Neural progenitor cell (in vitro differentiated cells): ENCODE measurements around the gene ALPK1. TPM values are rescaled to one million over a fixed set of nuclear protein-coding genes. Genes with fewer than 3 reads are reported as not detected.

ENCODE experiments used
- DNase-seq: peaks from one replicate; pipeline ENCODE4 v3.0.0-alpha.2; 2016; ENCODE audit warnings: low spot score
- H2AFZ ChIP-seq: fragments of 200-600 bp; sonication (generic); replicated peaks from 2 replicates; pipeline ENCODE4 v1.6.1; 2016; ENCODE audit warnings: antibody characterized with exemption
- H3F3A ChIP-seq: fragments of 200-600 bp; sonication (generic); 2 replicates; pipeline ENCODE4 v1.6.1; 2016; ENCODE audit warnings: antibody characterized with exemption, low read depth
- H3K27ac ChIP-seq: fragments of 200-600 bp; sonication (generic); 2 replicates; pipeline ENCODE4 v1.5.1; 2016; ENCODE audit warnings: mild to moderate bottlenecking
- H3K27me3 ChIP-seq: fragments of 200-600 bp; sonication (generic); 2 replicates; pipeline ENCODE4 v1.6.1; 2016; ENCODE audit warnings: mild to moderate bottlenecking, moderate library complexity
- H3K36me3 ChIP-seq: fragments of 200-600 bp; sonication (generic); 2 replicates; pipeline ENCODE4 v1.5.1; 2016
- H3K4me1 ChIP-seq: fragments of 200-600 bp; sonication (generic); 2 replicates; pipeline ENCODE4 v1.6.1; 2016; ENCODE audit warnings: mixed run types
- H3K4me2 ChIP-seq: fragments of 200-600 bp; sonication (generic); 2 replicates; pipeline ENCODE4 v1.6.1; 2016
- H3K4me3 ChIP-seq: fragments of 200-600 bp; sonication (generic); 2 replicates; pipeline ENCODE4 v1.5.1; 2016
- H3K79me2 ChIP-seq: fragments of 200-600 bp; sonication (generic); 2 replicates; pipeline ENCODE4 v1.6.1; 2016; ENCODE audit warnings: low read depth
- H3K9ac ChIP-seq: fragments of 200-600 bp; sonication (generic); 2 replicates; pipeline ENCODE4 v1.6.1; 2016
- H3K9me3 ChIP-seq: fragments of 200-600 bp; sonication (generic); 2 replicates; pipeline ENCODE4 v1.5.1; 2016; ENCODE audit warnings: low read depth
- H4K20me1 ChIP-seq: fragments of 200-600 bp; sonication (generic); 2 replicates; pipeline ENCODE4 v1.6.1; 2016; ENCODE audit warnings: low read depth
- H3K27ac Mint-ChIP-seq: 3 replicates; pipeline ENCODE4 v1.8.0; 2021; ENCODE audit warnings: mixed read lengths
- H3K27me3 Mint-ChIP-seq: 2 replicates; pipeline ENCODE4 v1.8.0; 2022; ENCODE audit warnings: low read depth, mild to moderate bottlenecking, inconsistent platforms, moderate library complexity, mixed read lengths; ENCODE audit not compliant: insufficient read depth
- H3K36me3 Mint-ChIP-seq: 3 replicates; pipeline ENCODE4 v1.8.0; 2021; ENCODE audit warnings: mixed read lengths
- H3K4me1 Mint-ChIP-seq: 3 replicates; pipeline ENCODE4 v1.8.0; 2021; ENCODE audit warnings: mixed read lengths
- H3K4me3 Mint-ChIP-seq: 3 replicates; pipeline ENCODE4 v1.8.0; 2021; ENCODE audit warnings: mild to moderate bottlenecking, moderate library complexity, mixed read lengths
- H3K9me3 Mint-ChIP-seq: 3 replicates; pipeline ENCODE4 v1.8.0; 2020; ENCODE audit warnings: mixed read lengths
- CTCF ChIP-seq: fragments of 200-600 bp; sonication (generic); IDR thresholded peaks from 2 replicates; pipeline ENCODE4 v1.5.1; 2017; ENCODE audit warnings: antibody characterized with exemption, mild to moderate bottlenecking
- EZH2 ChIP-seq: fragments of 200-600 bp; sonication (generic); IDR thresholded peaks from 2 replicates; pipeline ENCODE4 v1.6.1; 2017; ENCODE audit warnings: antibody characterized with exemption, mild to moderate bottlenecking, moderate library complexity
- EZH2phosphoT487 ChIP-seq: fragments of 200-600 bp; sonication (generic); IDR thresholded peaks from 2 replicates; pipeline ENCODE4 v1.6.1; 2017; ENCODE audit warnings: antibody characterized with exemption
- total RNA-seq: library from RNA; depleted of rRNA; stranded (reverse); fragments of >200 nt; gene quantifications from 2 replicates; pipeline ENCODE4 v1.2.3, GENCODE V29; 2015; ENCODE audit warnings: low replicate concordance

ALPK1 gene
- total RNA-seq, 1 donor from 2014 or later: 0.41 TPM

- Histone ChIP-seq H3K4me1 (peaks cover 11% of the 10 kb centered on the region), H3K79me2 (no peaks in the 10 kb centered on the region), H3K27me3 (peaks cover 37% of the 10 kb centered on the region), H3K36me3 (no peaks in the 10 kb centered on the region), H3K4me2 (no peak overlapping the region), H3K9me3 (no peaks in the 10 kb centered on the region), H3K4me3 (no peak overlapping the region), H4K20me1 (no peaks in the 10 kb centered on the region), H3K9ac (no peak overlapping the region), H3K27ac (no peak overlapping the region), H3F3A (peaks cover 17% of the 10 kb centered on the region), H2AFZ (no peak overlapping the region)
- Mint-ChIP-seq H3K9me3 (peaks cover 4% of the 10 kb centered on the region), H3K4me1 (peaks cover 11% of the 10 kb centered on the region), H3K36me3 (no peaks in the 10 kb centered on the region), H3K4me3 (no peak overlapping the region), H3K27ac (no peak overlapping the region), H3K27me3 (peaks cover 3% of the 10 kb centered on the region)
- DNase-seq: no peak
- no peak for TF ChIP-seq CTCF
- no peak for TF ChIP-seq EZH2
- TF ChIP-seq EZH2phosphoT487: no peak
Observed at GRCh38 chr4:112287258-112287989, 9.7 kb upstream of the ALPK1 start.

GRCh38 chr4:112288455-112288854 is 8.7 kb upstream of the ALPK1 start:
- Histone ChIP-seq H3K9ac (no peak overlapping the region), H2AFZ (peak overlapping the region; percentile 26), H3K9me3 (no peaks in the 10 kb centered on the region), H3K36me3 (no peaks in the 10 kb centered on the region), H3F3A (peaks cover 17% of the 10 kb centered on the region), H3K4me2 (no peak overlapping the region), H3K4me1 (peaks cover 11% of the 10 kb centered on the region), H3K79me2 (no peaks in the 10 kb centered on the region), H3K4me3 (no peak overlapping the region), H3K27me3 (peaks cover 34% of the 10 kb centered on the region), H4K20me1 (no peaks in the 10 kb centered on the region), H3K27ac (no peak overlapping the region)
- no peak for DNase-seq
- no peaks in the 10 kb centered on the region for H3K36me3 Mint-ChIP-seq
- H3K4me1 Mint-ChIP-seq: peaks cover 11% of the 10 kb centered on the region
- peaks cover 3% of the 10 kb centered on the region for H3K27me3 Mint-ChIP-seq
- TF ChIP-seq CTCF (no peak), EZH2phosphoT487 (no peak), EZH2 (no peak)
- H3K9me3 Mint-ChIP-seq: peaks cover 2% of the 10 kb centered on the region
- no peak overlapping the region for H3K4me3 Mint-ChIP-seq
- H3K27ac Mint-ChIP-seq: no peak overlapping the region

GRCh38 chr4:112289407-112290253 is 7.5 kb upstream of the ALPK1 start:
- H3K27ac Mint-ChIP-seq: no peak overlapping the region

More at GRCh38 chr4:112289407-112290253, 7.5 kb upstream of the ALPK1 start:
- Histone ChIP-seq H3K4me2 (no peak overlapping the region), H3K9me3 (no peaks in the 10 kb centered on the region), H4K20me1 (no peaks in the 10 kb centered on the region), H3K9ac (no peak overlapping the region), H3K4me1 (peaks cover 7% of the 10 kb centered on the region), H3K4me3 (no peak overlapping the region), H3K27ac (no peak overlapping the region), H3F3A (peaks cover 17% of the 10 kb centered on the region), H2AFZ (peak overlapping the region; percentile 26), H3K36me3 (no peaks in the 10 kb centered on the region), H3K79me2 (no peaks in the 10 kb centered on the region), H3K27me3 (peaks cover 22% of the 10 kb centered on the region)
- Mint-ChIP-seq H3K4me1 (peaks cover 4% of the 10 kb centered on the region), H3K9me3 (peaks cover 2% of the 10 kb centered on the region), H3K36me3 (no peaks in the 10 kb centered on the region), H3K27me3 (peaks cover 3% of the 10 kb centered on the region), H3K4me3 (no peak overlapping the region)
- no peak for DNase-seq
- no peak for TF ChIP-seq CTCF
- TF ChIP-seq EZH2: no peak
